Left ventricle myocardium inferior (tissue), 1 donor: ENCODE data around the gene SPNS3. TPM values are rescaled to one million over a fixed set of nuclear protein-coding genes. Genes with fewer than 3 reads are reported as not detected.
A peak's percentile ranks its signal among the peaks of the same experiment; 100 is the strongest.

Source experiments
- DNase-seq: peaks from one replicate; pipeline ENCODE4 v3.0.0-alpha.2; 2020
- H3K27ac ChIP-seq: fragments of 200-600 bp; replicated peaks from 2 replicates; pipeline ENCODE4 v1.8.0; 2021
- H3K27me3 ChIP-seq: fragments of 200-600 bp; 2 replicates; pipeline ENCODE4 v1.8.0; 2021; ENCODE audit warnings: low read depth
- H3K36me3 ChIP-seq: fragments of 200-600 bp; 2 replicates; pipeline ENCODE4 v1.8.0; 2021
- H3K4me1 ChIP-seq: fragments of 200-600 bp; 2 replicates; pipeline ENCODE4 v1.8.0; 2021
- H3K4me3 ChIP-seq: fragments of 200-600 bp; 2 replicates; pipeline ENCODE4 v1.8.0; 2021; ENCODE audit warnings: mild to moderate bottlenecking, moderate library complexity
- H3K9me3 ChIP-seq: fragments of 200-600 bp; replicated peaks from 2 replicates; pipeline ENCODE4 v1.8.0; 2021
- CTCF ChIP-seq: fragments of 200-600 bp; IDR thresholded peaks from 2 replicates; pipeline ENCODE4 v1.8.0; 2021; ENCODE audit warnings: antibody characterized with exemption, mild to moderate bottlenecking, borderline replicate concordance
- intact Hi-C: fragments of 100-400 bp; cut with micrococcal nuclease; formaldehyde crosslinking; loops from one replicate; pipeline ENCODE4 v1.11.0; 2022
- total RNA-seq: library from RNA; stranded (reverse); fragmentation: NEBNext Ultra II Directional; extraction: Animal tissue kit (Norgen Biotek cat#: 25700); gene quantifications from one replicate; pipeline ENCODE4 v1.2.1, GENCODE V29; 2021
- donor health status: DM: no; HTN: yes; CAD: no; lungs with severe emphysema.

Gene SPNS3
- total RNA-seq, 1 donor from 2014 or later: 1.7 TPM

GRCh38 chr17:4453812-4454591 lies 20.3 kb downstream of the SPNS3 start:
- TF ChIP-seq CTCF: no peak
- Histone ChIP-seq H3K4me3 (no peak overlapping the region), H3K9me3 (no peaks in the 10 kb centered on the region), H3K27me3 (no peaks in the 10 kb centered on the region), H3K4me1 (peaks cover 8% of the 10 kb centered on the region), H3K27ac (no peak overlapping the region), H3K36me3 (no peaks in the 10 kb centered on the region)
- DNase-seq: no peak
- intact Hi-C loops: no loop called here

GRCh38 chr17:4460661-4461060 lies 26.9 kb downstream of the SPNS3 start:
- no peaks in the 10 kb centered on the region for H3K36me3 ChIP-seq
- no peak overlapping the region for H3K27ac ChIP-seq
- peaks cover 15% of the 10 kb centered on the region for H3K4me1 ChIP-seq
- H3K4me3 ChIP-seq: no peak overlapping the region
- H3K9me3 ChIP-seq: peaks cover 14% of the 10 kb centered on the region
- DNase-seq: no peak
- H3K27me3 ChIP-seq: no peaks in the 10 kb centered on the region
- no peak for TF ChIP-seq CTCF
- intact Hi-C loops: no loop called here

GRCh38 chr17:4463818-4464476 lies 30.2 kb downstream of the SPNS3 start:
- Histone ChIP-seq H3K27ac (peak overlapping the region; percentile 74), H3K36me3 (no peaks in the 10 kb centered on the region), H3K9me3 (peaks cover 14% of the 10 kb centered on the region), H3K4me3 (no peak overlapping the region), H3K27me3 (no peaks in the 10 kb centered on the region), H3K4me1 (peaks cover 15% of the 10 kb centered on the region)
- no peak for DNase-seq
- no peak for TF ChIP-seq CTCF
- intact Hi-C loops: no loop called here

GRCh38 chr17:4465786-4466185 lies 32.0 kb downstream of the SPNS3 start:
- Histone ChIP-seq H3K9me3 (peaks cover 2% of the 10 kb centered on the region), H3K4me1 (peaks cover 15% of the 10 kb centered on the region), H3K4me3 (no peak overlapping the region), H3K27ac (no peak overlapping the region), H3K36me3 (no peaks in the 10 kb centered on the region), H3K27me3 (no peaks in the 10 kb centered on the region)
- intact Hi-C loops: no loop called here
- TF ChIP-seq CTCF: no peak
- no peak for DNase-seq

GRCh38 chr17:4467287-4467686 lies 33.5 kb downstream of the SPNS3 start:
- no peak overlapping the region for H3K27ac ChIP-seq
- H3K4me3 ChIP-seq: no peak overlapping the region
- no peaks in the 10 kb centered on the region for H3K9me3 ChIP-seq
- no peak for TF ChIP-seq CTCF
- DNase-seq: no peak
- no peaks in the 10 kb centered on the region for H3K27me3 ChIP-seq
- no peaks in the 10 kb centered on the region for H3K36me3 ChIP-seq
- intact Hi-C loops: no loop called here
- peaks cover 15% of the 10 kb centered on the region for H3K4me1 ChIP-seq
